HG03558 (cell line): ENCODE data around the gene MAPK6.

Source experiments
- ATAC-seq: cut with Tn5 transposase; IDR thresholded peaks from one replicate; pipeline ENCODE4 v1.9.1; 2021; ENCODE audit warnings: moderate number of reproducible peaks; ENCODE audit not compliant: unreplicated experiment; ENCODE audit errors: extremely low read depth

Gene MAPK6

DNA sequence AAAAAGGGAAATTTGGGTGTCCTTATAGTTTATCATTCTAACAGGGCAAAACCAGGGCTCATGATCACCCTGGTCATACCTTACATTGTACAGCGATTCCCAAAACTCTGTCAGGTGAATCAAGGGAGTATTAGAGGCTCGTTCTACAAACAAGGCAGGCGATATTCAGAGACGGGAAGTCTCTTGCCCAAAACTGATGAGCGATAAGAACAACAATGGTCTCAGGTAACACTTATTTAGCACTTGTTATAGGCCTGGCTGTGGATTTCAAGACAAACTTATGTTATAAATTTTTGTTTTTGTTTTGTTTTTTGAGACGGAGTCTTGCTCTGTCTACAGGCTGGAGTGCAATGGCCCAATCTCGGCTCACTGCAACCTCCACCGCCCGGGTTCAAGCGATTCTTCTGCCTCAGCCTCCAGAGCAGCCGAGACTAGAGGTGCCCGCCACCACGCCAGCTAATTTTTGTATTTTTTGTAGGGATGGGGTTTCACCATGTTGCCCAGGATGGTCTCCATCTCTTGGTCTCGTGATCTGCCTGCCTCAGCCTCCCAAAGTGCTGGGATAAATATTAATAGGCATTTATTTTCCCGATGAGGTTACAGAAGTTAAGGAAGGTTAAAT is 80.7 kb downstream of the MAPK6 start:
- ATAC-seq = no peak

DNA sequence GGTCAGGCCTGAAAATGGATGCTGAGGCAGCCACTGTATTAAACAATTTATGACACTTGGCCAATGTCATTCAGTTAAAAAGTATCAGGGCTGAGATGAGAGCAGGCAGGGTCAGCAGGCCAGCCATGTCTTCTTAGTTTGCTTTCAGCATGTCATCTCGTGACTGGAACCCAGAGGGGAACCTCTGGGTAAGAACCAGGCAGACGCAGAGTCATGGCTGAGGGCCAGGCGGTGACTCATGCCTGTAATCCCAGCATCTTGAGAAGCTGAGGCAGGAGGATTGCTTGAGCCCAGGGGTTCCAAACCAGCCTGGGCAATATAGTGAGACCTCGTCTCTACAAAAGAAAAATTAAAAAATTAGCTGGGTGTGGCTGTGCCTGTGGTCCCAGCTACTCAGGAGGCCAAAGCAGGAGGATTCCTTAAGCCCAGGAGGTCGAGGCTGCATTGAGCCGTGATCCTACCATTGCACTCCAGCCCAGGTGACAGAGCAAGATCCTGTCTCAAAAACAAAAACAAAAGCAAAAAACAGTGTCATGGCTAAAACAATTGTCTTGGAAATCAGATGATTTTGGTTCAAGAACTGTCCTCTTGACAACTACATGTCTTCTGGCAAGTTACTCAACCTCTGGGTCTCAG is 81.9 kb downstream of the MAPK6 start:
- no peak for ATAC-seq

DNA sequence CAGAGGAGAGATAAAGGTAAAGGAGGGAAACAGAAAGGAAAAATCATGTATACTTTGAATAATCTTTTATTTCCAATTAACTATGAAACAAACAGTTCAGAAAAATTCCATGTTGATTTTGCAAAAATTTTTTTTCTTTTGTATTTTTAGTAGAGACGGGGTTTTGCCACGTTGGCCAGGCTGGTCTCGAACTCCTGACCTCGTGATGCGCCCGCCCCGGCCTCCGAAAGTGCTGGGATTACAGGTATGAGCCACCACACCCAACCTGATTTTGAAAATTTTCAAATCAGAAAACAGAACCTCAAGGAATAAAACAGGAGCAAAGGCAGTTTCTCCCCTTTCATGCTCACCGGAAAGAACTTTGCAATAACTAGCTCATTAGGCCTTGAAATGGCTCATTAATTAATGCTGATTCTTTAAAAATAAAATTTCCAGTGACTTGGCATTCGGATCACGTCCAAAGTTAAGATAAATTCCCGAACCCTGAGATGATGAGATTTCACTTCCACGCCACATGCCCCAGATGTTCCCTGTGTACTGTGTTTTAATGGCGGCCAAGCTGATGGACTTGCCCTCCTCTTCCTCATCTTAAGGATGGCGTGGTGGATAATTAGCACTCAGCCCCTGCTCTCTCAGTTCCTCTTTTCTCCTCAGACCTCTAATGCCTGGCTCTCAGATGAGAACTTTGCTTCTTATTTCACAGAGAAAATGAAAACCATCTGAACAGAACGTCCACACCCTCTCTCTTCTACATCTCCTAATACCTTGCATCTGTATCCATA is 82.7 kb downstream of the MAPK6 start:
- ATAC-seq = no peak

DNA sequence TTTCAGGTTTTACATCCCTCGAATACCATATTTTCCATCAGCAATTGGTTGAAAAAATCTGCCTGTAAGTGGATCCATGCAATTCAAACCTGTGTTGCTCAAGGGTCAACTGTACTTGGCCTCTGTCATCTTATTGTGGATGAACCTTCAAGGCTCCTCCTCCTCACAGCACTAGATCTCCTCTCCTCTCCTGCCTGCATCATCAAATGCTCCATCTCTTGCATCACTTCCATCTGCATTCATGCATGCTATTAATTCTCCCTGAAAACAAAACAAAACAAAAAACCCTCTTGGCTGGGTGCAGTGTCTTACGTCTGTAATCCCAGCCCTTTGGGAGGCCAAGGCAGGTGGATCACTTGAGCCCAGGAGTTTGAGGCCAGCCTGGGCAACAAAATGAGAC is 83.4 kb downstream of the MAPK6 start:
- ATAC-seq = no peak

DNA sequence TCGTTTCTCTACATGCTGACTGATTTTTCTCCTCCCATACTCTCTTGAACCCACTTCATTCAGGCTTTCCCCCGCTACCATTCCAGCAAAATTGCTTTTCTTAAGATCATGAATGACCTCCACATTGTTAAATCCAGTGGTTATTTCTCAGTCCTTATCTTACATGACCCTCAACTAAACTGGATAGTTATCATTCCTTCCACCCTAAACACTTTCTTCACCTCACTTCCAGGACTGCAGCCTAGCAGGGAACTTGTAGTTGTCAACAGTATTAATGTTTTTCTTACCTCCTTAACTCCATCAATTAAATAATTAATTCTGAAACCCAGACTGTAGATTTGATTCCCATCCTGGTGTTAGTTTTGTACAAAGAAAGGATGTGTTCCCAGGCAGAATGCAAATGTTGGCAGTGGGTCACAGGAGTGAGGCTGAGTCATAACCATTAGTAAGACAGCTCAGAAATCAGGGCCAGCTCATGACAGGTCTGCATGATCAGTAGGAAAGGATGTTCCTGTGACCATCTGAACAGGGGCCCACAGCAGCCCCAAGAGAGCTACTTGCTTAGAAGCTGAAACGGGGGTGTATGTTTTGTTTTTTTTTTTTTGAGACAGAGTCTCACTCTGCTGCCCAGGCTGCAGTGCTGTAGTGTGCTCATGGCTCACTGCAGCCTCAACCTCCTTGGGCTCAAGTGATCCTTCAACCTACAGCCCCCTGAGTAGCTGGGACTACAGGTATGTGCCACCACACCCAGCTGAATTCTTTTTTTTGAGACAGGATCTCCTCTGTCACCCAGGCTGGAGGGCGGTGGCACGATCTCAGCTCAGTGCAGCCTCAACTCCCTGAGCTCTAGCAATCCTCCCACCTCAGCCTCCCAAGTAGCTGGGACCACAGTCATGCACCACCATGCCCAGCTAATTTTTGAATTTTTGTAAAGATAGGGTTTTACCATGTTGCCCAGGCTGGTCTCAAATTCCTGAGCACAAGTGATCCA is 84.5 kb downstream of the MAPK6 start:
- ATAC-seq = peak; percentile 63

DNA sequence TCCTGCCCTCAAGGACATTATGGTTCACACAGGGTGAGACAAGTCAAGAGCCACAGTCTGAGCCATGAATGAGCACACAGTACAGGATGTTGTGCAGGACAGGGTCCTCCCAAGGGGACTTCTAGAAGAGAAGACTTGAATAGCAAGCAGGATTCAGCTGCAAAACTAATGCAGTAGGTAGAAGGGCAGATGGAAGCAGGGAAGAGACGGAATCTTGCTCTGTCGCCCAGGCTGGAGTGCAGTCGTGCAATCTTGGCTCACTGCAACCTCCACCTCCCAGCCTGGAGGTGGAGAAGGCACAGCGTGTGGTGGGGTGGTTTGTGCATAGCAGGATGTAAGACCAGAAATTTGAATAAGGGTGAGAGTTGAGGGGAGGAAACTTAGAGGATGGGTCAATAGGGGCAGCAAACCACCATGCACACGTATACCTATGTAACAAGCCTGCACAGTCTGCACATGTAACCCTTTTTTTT is 85.5 kb downstream of the MAPK6 start:
- no peak for ATAC-seq

DNA sequence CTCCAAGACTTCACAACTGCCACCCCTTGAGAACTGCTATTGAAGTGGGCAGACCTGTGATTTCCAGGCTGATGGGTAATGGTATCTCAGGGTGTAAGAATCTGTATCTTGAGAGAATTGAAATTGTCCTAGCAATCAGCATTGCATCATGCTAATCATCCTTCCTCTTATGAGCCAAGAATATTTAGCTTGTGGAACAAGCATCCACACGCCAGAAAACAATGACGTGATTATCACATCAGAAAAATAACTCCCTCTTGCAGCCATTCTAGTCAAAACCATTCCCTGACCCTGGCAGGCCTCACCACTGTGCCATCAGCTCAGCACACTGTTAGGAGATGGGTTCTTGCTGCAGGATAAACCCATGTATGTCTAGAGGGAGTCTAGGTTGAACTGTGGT is 86.8 kb downstream of the MAPK6 start:
- no peak for ATAC-seq

DNA sequence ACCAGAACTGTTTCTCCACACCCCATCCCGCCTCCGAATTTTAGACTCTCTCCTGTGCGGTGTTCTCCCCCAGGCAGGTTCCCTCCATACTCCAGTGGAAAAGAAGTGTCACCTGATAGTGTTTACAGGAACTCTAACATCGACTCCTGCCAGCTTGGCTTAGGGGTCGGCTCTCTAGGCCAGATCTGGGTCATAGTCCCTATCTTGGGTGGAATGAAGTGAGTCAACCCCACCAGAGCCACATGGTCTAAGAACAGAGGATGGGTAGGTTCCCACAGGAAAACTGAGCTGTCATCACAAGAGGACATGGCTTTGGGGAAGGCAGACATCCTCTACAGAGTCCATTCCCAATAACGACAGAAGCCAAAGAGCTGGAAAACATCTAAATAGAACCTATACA is 87.6 kb downstream of the MAPK6 start:
- no peak for ATAC-seq

DNA sequence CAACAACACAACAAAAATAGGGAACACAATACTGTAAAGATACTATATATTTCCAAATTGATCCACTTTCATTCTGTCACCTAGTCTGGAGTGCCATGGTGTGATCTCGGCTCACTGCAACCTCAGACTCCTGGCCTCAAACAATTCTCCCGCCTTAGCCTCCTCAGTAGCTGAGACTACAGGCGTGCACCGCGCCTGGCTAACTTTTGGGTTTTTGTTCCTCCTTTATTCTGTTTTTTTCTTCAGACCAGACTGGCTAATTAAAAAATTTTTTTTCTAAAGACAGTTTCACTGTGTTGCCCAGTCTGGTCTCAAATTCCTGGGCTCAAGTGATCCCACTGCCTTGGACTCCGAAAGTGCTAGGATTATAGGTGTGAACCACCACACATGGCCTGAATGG is 88.2 kb downstream of the MAPK6 start:
- no peak for ATAC-seq

DNA sequence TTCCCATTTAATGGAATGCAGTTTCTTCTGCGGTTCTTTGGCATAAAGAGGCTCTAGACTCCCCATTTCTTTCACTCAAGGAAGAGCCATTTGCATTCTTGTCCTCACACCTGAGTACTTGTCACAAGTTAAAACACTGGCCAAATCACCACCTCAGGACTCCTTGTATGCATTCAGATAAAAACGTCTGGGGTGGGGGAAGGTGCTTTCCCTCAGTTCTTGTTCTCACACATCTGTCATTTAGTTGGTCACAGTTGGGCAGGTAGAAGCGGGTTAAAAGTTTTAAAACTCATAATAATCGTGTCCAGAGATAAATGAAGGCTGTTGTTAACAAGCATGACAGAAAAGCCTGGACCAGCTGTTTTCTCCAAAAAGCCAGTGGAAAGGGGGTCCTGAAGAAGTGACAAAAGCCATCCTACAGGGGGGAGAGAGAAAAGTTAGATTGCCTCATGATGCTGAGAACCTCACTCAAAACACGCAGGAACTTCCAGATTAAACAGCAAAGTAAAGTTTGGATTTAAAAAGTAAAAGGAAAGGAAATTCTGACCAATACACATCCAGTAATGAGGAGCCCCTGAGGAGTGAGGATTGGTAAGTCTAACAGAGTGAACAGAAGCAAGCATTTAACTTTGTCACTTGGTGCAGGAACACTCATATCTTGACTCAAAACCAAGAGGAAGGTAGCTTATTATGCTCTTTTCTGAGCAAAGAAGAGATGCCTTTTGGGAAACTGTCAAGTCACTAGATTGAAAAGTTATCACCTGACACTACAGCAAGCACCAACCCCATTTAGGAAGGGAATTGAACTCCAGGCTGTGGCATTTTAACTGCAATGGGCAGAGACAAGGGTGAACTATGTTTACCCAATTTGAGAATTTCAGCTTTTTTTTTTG is 90.8 kb downstream of the MAPK6 start:
- ATAC-seq = peak; percentile 35

DNA sequence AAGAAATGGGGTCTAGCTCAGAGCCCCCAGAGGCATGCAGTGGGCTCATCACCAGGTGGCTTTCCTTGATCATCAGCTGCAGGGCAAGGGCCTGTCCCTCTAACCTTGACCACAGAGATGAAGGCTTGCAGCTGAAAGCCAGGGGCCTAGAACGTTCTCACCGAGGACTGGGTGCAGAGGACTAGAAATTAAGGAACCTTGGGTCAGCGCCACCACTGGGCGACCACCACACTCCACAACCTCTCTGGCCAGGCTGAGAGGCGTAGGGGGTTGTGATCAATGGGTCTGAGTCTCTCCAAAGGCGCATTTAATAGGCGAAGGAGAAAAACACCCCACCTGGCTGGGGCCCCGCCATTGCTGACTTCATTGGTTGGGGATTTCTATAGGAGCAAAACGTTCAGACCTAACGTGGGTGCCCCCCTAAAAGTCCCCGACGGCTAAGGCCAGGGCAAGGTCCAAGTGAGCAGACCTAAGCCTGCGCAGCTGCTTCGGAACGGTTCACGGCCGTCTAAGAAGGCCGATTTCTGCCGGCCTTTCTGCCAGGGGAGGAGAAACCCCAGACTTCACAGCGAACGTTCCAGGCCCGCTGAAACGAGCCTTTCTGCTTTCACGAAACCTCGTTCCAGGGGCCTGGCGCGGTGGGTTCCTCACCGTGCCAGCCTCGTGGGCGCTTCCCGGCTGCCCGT is 92.6 kb downstream of the MAPK6 start:
- no peak for ATAC-seq

DNA sequence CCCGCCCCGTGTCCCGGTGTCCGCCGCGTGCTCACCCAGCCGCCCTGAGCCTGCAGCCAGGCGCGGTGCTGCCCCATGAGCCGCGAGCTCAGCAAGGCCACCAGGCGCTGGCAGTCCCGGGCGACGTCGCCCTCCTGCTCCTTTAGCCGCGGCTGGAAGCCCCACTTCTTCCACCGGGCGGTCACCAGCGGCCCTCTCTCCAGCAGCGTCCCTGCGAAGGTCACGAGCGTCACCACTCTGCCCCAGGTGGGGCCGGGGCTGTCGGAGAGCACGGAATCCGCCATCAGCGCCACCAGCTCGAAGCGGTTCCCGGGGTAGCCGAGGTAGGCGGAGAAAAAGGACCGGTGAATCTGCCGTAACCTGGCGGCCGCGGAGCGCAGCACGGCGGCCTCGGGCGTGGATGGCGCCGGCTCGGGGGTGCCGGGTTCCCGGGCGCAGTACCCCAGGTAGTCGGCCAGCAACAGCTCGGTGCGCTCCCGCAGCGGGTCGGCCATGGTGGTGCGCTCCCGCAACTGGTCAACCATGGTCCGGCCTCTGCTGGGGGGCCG is 93.3 kb downstream of the MAPK6 start:
- ATAC-seq = no peak

DNA sequence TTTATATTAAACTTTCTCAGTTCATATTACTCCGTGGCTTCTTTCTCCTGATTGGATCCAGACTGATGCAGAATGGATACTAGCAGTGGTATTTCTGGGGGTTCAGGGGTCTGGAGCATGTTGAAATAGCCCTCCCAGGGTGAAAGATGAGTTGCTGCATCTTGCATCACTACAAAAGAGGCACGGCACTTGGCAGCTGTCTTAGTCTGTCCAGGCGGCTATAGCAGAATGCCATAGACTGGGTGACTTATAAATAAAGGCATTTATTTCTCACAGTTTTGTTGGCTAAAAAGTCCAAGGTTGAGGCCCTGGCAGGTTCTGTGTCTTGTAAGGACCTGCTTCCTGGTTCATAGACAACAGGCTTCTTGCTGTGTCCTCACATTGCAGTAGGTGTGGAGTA is 94.2 kb downstream of the MAPK6 start:
- ATAC-seq = no peak

DNA sequence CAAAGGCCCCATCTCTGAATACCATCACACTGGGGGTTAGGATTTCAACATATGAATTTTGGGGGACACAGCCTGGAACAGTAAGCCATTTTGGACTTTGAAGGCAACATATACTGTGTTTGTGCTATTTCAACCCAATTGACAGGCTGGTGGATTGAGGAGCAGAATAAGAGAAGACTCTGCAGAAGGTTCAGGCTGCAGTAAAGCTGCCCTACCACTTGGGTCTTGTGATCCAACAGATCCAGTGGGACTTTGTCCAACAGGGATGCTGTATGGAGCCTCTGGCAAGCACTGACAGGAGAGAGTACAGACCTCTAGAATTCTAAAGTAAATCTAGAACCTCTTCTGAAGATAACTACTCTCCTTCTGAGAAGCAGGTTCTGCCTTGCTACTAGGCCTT is 94.7 kb downstream of the MAPK6 start:
- no peak for ATAC-seq

DNA sequence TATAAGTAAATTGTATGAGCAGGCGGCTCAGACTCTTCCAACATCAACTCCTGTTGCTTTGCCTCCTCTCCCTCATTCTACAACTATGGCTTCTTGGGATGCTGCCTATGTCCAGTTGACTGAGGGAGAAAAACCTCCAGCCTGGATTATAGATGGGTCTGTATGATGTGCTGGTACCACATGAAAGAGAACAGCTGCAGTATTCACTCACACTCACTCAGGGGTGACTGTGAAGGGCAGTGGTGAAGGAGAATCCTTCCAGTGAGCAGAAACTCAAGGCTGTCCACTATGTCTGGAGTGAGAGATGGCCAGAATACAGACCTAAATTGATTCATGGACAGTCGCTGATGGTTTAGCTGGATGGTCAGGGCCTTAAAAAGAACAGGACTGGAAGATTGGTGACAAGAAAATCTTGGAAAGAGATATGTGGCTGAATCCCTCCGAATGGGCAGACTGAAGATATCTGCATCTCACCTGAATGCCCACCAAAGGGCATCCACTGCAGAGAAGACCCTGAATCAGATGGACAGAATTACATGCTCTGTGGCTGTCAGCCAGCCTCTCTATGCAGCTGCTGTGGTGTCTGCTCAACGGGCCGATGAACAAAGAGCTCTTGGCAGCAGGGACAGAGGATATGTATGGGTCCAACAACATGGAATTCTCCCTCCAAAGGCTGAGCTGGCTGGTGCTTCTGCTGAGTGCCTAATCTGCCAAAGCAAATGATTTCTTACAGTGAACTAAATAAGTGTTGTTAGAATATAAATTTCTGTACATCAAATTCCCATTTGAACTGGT is 95.4 kb downstream of the MAPK6 start:
- no peak for ATAC-seq

DNA sequence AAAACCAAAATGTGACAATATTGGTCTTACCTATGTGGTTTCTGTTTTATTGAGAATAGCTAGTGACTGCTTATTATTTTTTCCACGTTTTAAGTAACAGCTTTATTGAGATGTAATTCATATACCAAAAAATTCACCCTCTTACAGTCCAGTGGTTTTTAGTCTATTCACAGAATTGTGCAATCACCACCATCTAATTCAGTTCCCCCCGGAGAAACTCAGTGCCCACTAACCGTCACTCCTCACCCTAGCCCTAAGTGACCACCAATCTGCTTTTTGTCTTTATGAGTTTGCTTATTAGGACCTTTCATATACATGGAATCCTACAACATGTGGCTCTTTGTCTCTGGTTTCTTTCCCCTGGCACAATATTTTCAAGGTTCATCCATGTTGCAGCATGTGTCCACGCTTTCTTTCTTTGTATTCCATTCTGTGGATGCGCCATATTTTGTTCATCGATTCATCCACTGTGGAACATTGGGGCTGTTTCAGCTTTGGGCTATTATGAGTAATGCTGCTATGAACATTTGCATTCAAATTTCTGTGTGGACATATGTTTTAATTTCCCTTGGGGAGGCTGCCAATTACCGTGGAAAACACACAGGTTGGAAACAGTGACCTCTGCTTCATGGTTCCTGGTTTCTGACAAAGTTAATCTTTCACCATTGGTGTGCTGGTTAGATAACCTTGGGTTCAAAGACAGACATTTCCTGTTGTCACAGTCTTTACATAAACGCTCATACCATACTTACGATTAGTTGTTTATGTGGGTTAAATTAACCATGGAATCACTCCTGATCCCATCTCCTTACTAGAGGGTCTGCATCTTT is 96.8 kb downstream of the MAPK6 start:
- ATAC-seq = no peak
